Prostate gland (tissue), 2 donors: ENCODE measurements around the gene KRT34.

Experiments
- POLR2A ChIP-seq: fragments of 450-650 bp; IDR thresholded peaks from one replicate; pipeline ENCODE4 v1.6.1; 2016; ENCODE audit warnings: antibody characterized with exemption, mild to moderate bottlenecking
- POLR2AphosphoS5 ChIP-seq: sonication (generic); formaldehyde crosslinking; IDR thresholded peaks from one replicate; pipeline ENCODE4 v1.6.1; 2017; ENCODE audit warnings: antibody characterized with exemption
- TF ChIP-seq, protein P1 (sequence below), 4 experiments: fragments of 200-600 bp in 2 of 4; fragments of 450-650 bp in 2 of 4; sonication (generic) in 2 of 4; IDR thresholded peaks; 1 replicate in 3 of 4; 2 replicates in 1 of 4; pipeline ENCODE4 v1.5.1; 2016 to 2019; ENCODE audit warnings: antibody characterized with exemption in 4 of 4, mild to moderate bottlenecking in 2 of 4, moderate library complexity in 2 of 4

- TF ChIP-seq POLR2AphosphoS5 = no peak
- TF ChIP-seq, protein P1, sequence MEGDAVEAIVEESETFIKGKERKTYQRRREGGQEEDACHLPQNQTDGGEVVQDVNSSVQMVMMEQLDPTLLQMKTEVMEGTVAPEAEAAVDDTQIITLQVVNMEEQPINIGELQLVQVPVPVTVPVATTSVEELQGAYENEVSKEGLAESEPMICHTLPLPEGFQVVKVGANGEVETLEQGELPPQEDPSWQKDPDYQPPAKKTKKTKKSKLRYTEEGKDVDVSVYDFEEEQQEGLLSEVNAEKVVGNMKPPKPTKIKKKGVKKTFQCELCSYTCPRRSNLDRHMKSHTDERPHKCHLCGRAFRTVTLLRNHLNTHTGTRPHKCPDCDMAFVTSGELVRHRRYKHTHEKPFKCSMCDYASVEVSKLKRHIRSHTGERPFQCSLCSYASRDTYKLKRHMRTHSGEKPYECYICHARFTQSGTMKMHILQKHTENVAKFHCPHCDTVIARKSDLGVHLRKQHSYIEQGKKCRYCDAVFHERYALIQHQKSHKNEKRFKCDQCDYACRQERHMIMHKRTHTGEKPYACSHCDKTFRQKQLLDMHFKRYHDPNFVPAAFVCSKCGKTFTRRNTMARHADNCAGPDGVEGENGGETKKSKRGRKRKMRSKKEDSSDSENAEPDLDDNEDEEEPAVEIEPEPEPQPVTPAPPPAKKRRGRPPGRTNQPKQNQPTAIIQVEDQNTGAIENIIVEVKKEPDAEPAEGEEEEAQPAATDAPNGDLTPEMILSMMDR (IDR thresholded peaks at IDR 0.05) = no peak
- TF ChIP-seq POLR2A = no peak
Measured at GRCh38 chr17:41383690-41384089, 1.6 kb upstream of the KRT34 start.
